Measurements from ENCODE around the gene SNAPC2.

DNA sequence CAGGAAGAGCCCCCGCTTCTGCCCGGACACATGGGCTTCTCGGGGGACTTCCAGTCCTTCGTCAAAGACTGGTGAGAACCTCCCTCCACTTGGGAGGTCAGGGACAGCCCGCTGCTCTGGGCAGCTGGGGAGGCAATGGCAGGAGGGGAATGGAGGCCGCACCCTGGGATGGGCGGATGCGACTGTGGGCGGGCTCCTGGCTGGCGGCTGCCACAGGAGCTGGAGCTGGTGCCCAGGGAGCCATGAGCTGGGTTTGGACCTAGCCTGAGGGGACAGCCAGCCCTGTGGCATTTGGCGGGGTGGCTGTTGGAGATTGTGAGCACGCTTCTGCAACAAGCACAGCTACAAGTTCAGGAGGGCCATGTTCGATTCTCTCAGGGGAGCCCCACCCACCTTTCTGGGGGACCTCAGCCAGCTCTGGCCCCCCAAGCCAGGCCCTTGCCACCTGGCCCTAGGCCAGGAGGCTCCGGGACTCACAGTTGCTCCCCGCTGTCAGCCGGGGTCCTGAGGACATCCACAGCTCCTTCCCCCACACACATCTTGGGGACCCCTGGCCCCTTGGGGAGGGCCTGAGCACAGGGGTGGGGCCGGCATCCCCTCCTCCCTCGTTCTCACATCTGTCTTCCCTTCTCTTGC, 8.5 kb upstream of the SNAPC2 start:
- no peak for TF ChIP-seq CTCF (IDR thresholded peaks at IDR 0.05)
- TF ChIP-seq POLR2AphosphoS5 (IDR thresholded peaks at IDR 0.05) = no peak
- TF ChIP-seq POLR2A (IDR thresholded peaks at IDR 0.05) = no peak
- TF ChIP-seq EP300 (IDR thresholded peaks at IDR 0.05) = no peak

Data from upper lobe of left lung (tissue), 4 donors.